Esophagus (tissue), 2 donors: ENCODE data around the gene NFAT5. TPM values are rescaled to one million over a fixed set of nuclear protein-coding genes. Genes with fewer than 3 reads are reported as not detected.
A peak's percentile ranks its signal among the peaks of the same experiment; 100 is the strongest.

Experiments used
- H3K27ac ChIP-seq, 2 donors: one replicate each; pipeline ENCODE4 v1.5.1; 2013; ENCODE audit warnings: low read depth in 2 of 2, mild to moderate bottlenecking in 2 of 2, inconsistent platforms in 1 of 2, low read length in 1 of 2, moderate library complexity in 1 of 2
- H3K27me3 ChIP-seq, 2 donors: one replicate each; pipeline ENCODE4 v1.6.1; 2013; ENCODE audit warnings: low read length in 2 of 2, control low read depth in 1 of 2, mild to moderate bottlenecking in 1 of 2; ENCODE audit not compliant: insufficient read depth in 2 of 2, control insufficient read depth in 1 of 2
- H3K36me3 ChIP-seq, 2 donors: one replicate each; pipeline ENCODE4 v1.6.1; 2013; ENCODE audit warnings: low read length in 1 of 2; ENCODE audit not compliant: control insufficient read depth in 2 of 2, insufficient read depth in 2 of 2
- H3K4me1 ChIP-seq, 2 donors: one replicate each; pipeline ENCODE4 v1.6.1; 2013; ENCODE audit warnings: low read length in 1 of 2; ENCODE audit not compliant: control insufficient read depth in 2 of 2, insufficient read depth in 2 of 2
- H3K4me3 ChIP-seq, 2 donors: one replicate each; pipeline ENCODE4 v1.5.1; 2013; ENCODE audit warnings: low read length in 2 of 2, mild to moderate bottlenecking in 2 of 2, low read depth in 1 of 2, moderate library complexity in 1 of 2
- H3K9me3 ChIP-seq, 2 donors: one replicate each; pipeline ENCODE4 v1.6.1; 2013; ENCODE audit warnings: mild to moderate bottlenecking in 2 of 2, low read depth in 1 of 2, low read length in 1 of 2, moderate library complexity in 1 of 2; ENCODE audit not compliant: control insufficient read depth in 2 of 2, insufficient read depth in 1 of 2
- WGBS, 2 donors: extraction: QIAGEN DNeasy Blood & Tissue Kit; methylation state at CpG; one replicate each; pipeline ENCODE4 v1.1.7; 2013; 5-methylcytosine and 5-hydroxymethylcytosine counted together
- polyA plus RNA-seq, 2 donors: library from polyadenylated mRNA; stranded (reverse); fragments of 200-250 nt; gene quantifications; one replicate each; pipeline ENCODE4 v1.2.3, GENCODE V29; 2013
- donor health status: healthy with polysubstance abuse.
- donor health status: Bipolar disorder and iron deficiency.

Gene NFAT5
- polyA plus RNA-seq, 2 donors, result 2.7 to 6.5 TPM

DNA sequence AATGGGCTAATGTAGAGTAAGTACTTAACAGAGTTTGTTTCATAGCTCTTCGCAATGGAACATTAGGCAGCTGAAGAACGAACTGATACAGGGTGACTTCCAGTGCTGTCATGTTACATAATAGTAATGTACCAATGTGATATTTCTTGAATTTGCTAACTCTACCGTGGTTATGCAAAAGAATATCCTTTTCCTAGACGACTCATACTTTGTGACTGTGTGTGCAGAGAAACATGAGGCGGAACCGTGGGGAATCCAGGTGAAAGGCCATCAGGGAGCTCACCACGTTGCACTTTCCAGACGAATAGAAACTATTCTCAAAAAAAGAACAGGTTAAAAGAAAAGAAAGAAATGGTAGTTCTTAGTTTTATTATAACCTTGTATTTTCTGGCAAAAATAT, 175.8 kb downstream of the NFAT5 start:
- H3K27me3 ChIP-seq, result no peaks in the 10 kb centered on the region
- WGBS, 2 donors, result 53 to 61% methylated on average over 8 of the region's 8 CpGs
- H3K9me3 ChIP-seq, result no peaks in the 10 kb centered on the region
- H3K4me1 ChIP-seq, result peaks cover 0 to 6% of the 10 kb centered on the region in 2 donors
- H3K27ac ChIP-seq, result no peak overlapping the region
- peaks cover 15 to 45% of the 10 kb centered on the region in 2 donors for H3K36me3 ChIP-seq
- no peak overlapping the region for H3K4me3 ChIP-seq

DNA sequence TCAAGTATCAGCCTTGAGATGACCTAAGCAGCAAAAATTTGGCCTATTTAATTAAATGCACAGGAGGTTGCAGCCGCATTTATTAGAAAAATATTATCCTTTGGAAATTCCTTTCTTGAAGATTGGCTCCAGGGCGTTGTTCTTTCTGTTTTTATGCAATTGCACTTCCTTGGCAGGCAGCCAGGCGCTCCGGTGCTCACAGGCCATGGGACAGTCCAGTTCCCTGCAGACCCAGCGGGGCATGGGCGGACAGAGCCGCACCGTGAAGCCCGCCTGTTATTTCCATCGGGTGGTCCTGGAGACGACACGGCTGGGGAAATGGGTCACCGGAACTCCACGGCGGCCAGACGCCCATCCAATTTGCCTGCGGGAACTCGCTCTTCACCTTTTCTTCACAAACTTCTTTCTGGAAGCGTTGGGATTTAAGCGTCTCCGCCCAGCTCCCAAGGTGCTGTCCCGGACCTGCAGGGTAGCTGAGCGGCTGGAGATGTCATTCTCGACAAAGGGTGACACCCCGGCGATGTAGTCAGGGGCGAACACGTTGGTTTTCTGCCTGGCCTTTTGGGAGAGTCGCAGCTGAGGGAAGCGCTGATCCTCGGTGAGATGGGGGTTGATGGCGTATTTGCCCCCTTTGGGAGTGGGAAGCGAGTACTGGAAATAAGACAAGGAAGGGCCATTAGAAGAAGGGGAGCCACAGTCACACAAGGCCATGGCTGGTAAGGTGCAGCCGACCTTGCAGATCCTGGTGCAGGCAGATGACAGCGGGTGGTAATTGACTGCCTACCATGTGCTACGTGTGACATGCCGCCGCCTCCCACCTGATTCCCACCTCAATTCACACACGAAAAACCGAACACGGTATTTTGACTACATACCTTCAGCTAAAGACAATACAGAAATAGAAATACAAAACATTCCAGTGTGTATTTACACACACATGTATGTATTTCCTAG, 176.5 kb downstream of the NFAT5 start:
- Histone ChIP-seq H3K9me3 (no peaks in the 10 kb centered on the region), H3K4me1 (peaks cover 0 to 6% of the 10 kb centered on the region in 2 donors), H3K36me3 (peaks cover 15 to 48% of the 10 kb centered on the region in 2 donors), H3K27me3 (no peaks in the 10 kb centered on the region), H3K27ac (peak overlapping the region in 1 of 2 donors; percentile 47), H3K4me3 (no peak overlapping the region)
- 58 to 67% methylated on average over 40 to 41 of the region's 41 CpGs for WGBS, 2 donors

DNA sequence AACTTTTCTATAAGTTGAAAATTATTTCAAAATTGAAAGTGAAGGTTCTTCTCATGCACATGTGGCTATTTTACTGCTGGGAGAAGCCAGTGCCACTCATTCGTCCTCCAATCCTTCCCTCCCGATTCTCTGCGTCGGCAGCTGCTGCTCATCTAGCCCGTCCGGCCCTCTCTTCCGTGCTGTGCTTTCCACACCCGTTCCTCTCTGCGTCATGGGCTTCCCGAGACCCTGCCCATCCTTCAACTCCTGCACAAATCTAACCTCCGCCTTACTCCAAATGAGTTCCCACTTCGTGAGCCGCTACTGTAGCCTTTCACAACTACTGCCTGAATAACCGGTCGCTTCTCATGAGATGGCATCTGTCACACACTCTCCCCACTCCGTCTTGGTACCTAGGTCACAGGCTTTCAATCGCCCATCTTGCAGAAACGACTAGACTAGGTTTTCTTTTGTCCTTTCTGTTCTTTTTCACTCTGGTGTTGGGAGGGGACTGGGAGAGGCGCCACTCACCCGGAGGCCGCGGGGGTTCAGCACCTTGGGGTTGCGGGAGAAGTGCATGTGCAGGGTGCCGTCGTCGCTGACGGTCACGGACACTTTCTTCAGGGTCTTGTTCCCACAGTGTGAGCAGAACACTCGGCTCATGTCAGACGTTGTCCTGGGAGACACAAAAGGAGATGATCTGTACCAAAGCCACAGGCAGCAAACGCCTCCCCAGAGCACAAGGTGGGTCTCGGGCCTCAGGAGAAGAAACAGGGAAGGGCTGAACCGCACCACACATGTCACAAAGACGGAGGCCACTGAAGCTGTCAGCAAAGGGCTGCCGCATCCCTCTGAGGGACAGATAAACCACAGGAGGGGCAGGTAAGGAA, 178.8 kb downstream of the NFAT5 start:
- 94 to 96% methylated on average over 35 of the region's 35 CpGs for WGBS, 2 donors
- H3K4me3 ChIP-seq, result no peak overlapping the region
- no peaks in the 10 kb centered on the region for H3K27me3 ChIP-seq
- no peaks in the 10 kb centered on the region for H3K9me3 ChIP-seq
- peaks cover 23 to 60% of the 10 kb centered on the region in 2 donors for H3K36me3 ChIP-seq
- no peak overlapping the region for H3K27ac ChIP-seq
- peaks cover 0 to 6% of the 10 kb centered on the region in 2 donors for H3K4me1 ChIP-seq

DNA sequence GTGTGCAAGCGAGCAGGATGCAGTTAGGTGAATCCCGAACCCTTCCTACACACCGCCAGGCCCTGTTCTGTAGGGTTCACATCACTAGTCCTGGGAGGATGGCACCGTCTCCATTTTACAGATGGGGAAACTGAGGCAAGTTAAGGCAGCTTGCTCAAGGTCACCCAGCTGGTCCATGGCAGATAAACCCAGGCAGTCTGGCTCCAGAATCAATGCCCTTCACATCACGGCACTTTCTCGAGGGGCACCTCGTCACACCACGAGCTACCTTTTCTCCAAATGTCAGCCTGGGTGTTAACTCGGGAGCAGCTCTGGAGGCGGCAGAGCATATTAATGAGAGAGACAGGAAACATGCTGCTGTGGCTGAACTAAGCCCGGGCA, 179.5 kb downstream of the NFAT5 start:
- Histone ChIP-seq H3K9me3 (no peaks in the 10 kb centered on the region), H3K4me1 (peaks cover 0 to 6% of the 10 kb centered on the region in 2 donors), H3K27me3 (no peaks in the 10 kb centered on the region), H3K36me3 (peaks cover 23 to 60% of the 10 kb centered on the region in 2 donors), H3K27ac (no peak overlapping the region), H3K4me3 (no peak overlapping the region)
- 96 to 98% methylated on average over 11 of the region's 11 CpGs for WGBS, 2 donors

DNA sequence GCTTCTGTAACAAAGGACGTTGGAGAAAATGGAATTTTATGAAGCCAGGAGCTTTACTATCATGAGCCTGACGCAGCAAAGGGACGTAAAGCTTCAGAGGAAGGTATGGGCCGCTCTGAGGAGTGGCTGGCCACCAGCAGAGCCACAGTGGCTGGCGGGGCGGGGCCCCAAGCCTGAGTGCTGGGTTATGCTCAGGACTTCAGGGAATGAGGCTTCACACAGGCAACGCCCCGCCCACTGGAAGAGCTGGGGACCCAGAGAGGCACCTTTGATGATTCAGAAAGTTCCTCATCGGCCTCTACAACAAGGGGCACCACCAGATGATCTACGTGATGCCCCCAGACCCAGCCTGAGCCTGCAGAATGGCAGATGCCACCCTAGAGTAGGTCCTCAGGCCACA, 180.2 kb downstream of the NFAT5 start:
- Histone ChIP-seq H3K4me1 (peaks cover 0 to 6% of the 10 kb centered on the region in 2 donors), H3K27ac (no peak overlapping the region), H3K9me3 (no peaks in the 10 kb centered on the region), H3K27me3 (no peaks in the 10 kb centered on the region), H3K4me3 (no peak overlapping the region), H3K36me3 (peaks cover 23 to 58% of the 10 kb centered on the region in 2 donors)
- 82 to 88% methylated on average over 10 of the region's 10 CpGs for WGBS, 2 donors

DNA sequence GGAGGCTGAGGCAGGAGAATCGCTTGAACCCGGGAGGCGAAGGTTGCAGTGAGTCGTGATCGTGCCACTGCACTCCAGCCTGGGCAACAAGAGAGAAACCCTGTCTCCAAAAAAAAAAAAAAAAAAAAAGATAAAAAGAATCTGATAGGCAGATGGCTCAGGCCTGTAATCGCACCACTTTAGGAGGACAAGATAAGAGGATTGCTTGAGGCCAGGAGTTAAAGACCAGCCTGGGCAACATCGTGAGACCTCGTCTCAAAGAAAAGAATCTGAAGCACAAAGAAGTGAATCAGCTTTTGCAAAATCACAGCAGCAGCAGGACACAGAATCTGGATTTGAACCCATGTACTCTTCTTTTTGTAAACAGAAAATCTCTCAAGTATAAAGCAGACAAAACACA, 181.3 kb downstream of the NFAT5 start:
- H3K4me1 ChIP-seq, result peaks cover 0 to 4% of the 10 kb centered on the region in 2 donors
- WGBS, 2 donors, result 92 to 94% methylated on average over 8 of the region's 8 CpGs
- H3K27me3 ChIP-seq, result no peaks in the 10 kb centered on the region
- H3K4me3 ChIP-seq, result no peak overlapping the region
- H3K27ac ChIP-seq, result no peak overlapping the region
- H3K36me3 ChIP-seq, result peaks cover 23 to 48% of the 10 kb centered on the region in 2 donors
- H3K9me3 ChIP-seq, result no peaks in the 10 kb centered on the region

DNA sequence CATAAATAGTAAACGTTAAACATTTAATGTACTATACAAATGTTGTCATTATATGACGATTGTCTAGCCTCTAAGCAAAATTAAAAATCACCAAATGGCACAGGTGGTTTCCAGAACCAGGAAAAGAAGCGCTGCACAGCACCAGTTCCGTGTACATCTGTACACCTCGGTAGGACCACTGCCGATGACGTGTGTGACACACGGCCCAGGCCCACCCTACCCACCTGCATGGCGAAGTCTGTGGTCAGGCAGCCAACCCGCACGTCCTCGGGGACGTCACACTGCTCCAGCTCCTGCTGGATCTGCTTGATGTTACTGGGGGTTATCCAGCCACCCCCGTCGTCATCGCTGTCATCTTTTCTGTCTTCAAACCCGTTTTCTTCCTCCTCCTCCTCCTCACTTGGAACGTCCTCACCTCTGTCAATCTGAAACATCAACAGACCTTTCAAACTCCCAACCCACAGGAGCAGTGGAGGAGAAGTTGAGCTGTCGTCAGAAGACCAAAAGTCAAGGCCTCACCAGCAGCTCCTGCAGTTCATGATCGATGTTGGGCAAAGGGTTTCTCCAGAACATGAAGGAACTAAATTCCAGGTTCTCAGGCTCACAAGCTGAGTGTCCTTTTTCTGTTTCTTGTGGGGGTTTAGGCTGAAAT, 183.1 kb downstream of the NFAT5 start:
- no peaks in the 10 kb centered on the region for H3K27me3 ChIP-seq
- no peak overlapping the region for H3K27ac ChIP-seq
- H3K4me1 ChIP-seq, result no peaks in the 10 kb centered on the region
- no peak overlapping the region for H3K4me3 ChIP-seq
- WGBS, 2 donors, result 86 to 88% methylated on average over 20 of the region's 20 CpGs
- peaks cover 20 to 39% of the 10 kb centered on the region in 2 donors for H3K36me3 ChIP-seq
- H3K9me3 ChIP-seq, result no peaks in the 10 kb centered on the region

DNA sequence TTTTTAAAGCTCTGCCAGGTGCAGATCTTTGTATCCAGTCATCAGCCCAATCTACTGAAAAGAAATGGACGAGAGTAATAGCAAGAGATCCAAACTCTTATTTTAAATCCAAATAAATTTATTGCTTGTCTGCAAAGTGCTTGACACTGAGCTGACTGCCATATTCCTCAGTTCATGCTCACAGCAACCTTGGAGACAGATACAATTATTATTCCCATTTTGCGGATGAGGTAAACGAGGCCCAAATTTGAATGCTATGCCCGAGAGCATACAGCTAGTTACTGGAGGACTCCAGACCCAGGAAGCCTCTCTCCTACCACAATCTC, 188.3 kb downstream of the NFAT5 start:
- WGBS, 2 donors, result 8% methylated on average over 4 of the region's 4 CpGs
- peak overlapping the region; percentile 81 to 88 for H3K4me3 ChIP-seq
- no peaks in the 10 kb centered on the region for H3K27me3 ChIP-seq
- H3K9me3 ChIP-seq, result no peaks in the 10 kb centered on the region
- peaks cover 2 to 3% of the 10 kb centered on the region in 2 donors for H3K36me3 ChIP-seq
- no peaks in the 10 kb centered on the region for H3K4me1 ChIP-seq
- peak overlapping the region; percentile 47 to 83 for H3K27ac ChIP-seq
